ENCODE measurements around the gene DYNLT5.
A peak's percentile ranks its signal among the peaks of the same experiment; 100 is the strongest.

DYNLT5 gene

DNA sequence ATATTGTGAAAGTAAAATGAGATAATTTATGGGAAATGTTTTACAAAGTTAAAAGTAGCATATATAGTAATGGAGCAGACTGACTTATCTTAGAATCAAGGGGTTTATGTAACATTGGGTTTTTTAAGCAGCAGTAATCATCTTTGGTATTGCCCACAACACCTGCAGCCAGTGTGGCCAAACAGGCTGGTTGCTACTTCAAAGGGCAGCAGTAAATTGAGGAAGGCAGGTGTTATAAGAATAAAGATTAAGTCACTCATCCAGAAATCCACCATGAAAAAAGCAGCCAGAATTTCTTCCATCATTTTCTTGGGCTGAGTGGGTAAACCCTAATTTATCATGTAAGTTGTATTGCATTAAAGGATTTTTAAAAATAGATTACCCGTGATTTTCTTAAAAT is 16.7 kb downstream of the DYNLT5 start:
- H3K36me3 ChIP-seq (ENCODE audit: control insufficient read depth in 5 of 5, insufficient read depth in 5 of 5, low read length in 5 of 5), result no peaks in the 10 kb centered on the region
- no peak overlapping the region for H3K27ac ChIP-seq (ENCODE audit: low read depth, low read length)
- H3K27me3 ChIP-seq (ENCODE audit: control insufficient read depth in 5 of 5, insufficient read depth in 4 of 5, low read length in 5 of 5), result no peaks in the 10 kb centered on the region
- no peak overlapping the region for H3K9ac ChIP-seq (ENCODE audit: low read length in 5 of 5)
- H3K4me1 ChIP-seq (ENCODE audit: control insufficient read depth in 5 of 5, insufficient read depth in 5 of 5, low read length in 5 of 5), result no peaks in the 10 kb centered on the region
- H3K9me3 ChIP-seq (ENCODE audit: control insufficient read depth in 5 of 5, low read length in 5 of 5), result no peaks in the 10 kb centered on the region
- H3K4me3 ChIP-seq (ENCODE audit: low read depth in 1 of 5, low read length in 5 of 5), result no peak overlapping the region

DNA sequence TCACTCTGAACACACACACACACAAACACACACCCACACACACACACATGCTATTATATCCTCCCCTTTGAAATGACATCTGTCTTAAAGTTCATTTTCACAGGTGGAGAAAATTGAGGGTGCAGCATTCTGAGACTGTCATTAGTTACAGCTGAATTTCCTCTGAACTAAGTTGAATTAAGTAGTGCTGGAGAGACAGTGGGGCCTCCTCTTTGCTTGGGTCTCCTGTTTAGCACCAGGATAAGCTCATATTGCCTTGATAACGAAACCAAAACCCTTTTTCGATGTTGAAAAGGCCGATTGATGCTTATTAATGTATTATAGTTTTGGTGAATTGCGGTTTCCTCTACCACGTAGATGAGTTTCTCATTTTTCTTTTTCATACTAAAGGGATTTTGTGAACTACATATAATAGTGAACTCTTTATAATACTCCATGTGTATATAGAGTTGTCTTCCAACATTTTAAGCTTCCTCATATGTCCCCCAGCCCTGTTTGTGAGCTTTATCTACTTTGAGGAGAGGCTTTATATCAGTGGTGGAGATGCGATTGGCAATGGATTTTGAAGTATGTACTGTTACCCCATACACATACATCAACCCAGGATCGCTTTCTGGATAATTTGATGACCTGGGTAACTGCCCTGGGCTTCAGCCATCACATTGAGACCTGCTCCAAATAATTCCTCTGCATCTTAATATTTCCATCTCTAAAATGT is 17.4 kb downstream of the DYNLT5 start:
- Histone ChIP-seq H3K9ac (ENCODE audit: low read length in 5 of 5) (no peak overlapping the region), H3K4me3 (ENCODE audit: low read depth in 1 of 5, low read length in 5 of 5) (no peak overlapping the region), H3K27me3 (ENCODE audit: control insufficient read depth in 5 of 5, insufficient read depth in 4 of 5, low read length in 5 of 5) (no peaks in the 10 kb centered on the region), H3K27ac (ENCODE audit: low read depth, low read length) (no peak overlapping the region), H3K4me1 (ENCODE audit: control insufficient read depth in 5 of 5, insufficient read depth in 5 of 5, low read length in 5 of 5) (no peaks in the 10 kb centered on the region), H3K36me3 (ENCODE audit: control insufficient read depth in 5 of 5, insufficient read depth in 5 of 5, low read length in 5 of 5) (no peaks in the 10 kb centered on the region), H3K9me3 (ENCODE audit: control insufficient read depth in 5 of 5, low read length in 5 of 5) (no peaks in the 10 kb centered on the region)

DNA sequence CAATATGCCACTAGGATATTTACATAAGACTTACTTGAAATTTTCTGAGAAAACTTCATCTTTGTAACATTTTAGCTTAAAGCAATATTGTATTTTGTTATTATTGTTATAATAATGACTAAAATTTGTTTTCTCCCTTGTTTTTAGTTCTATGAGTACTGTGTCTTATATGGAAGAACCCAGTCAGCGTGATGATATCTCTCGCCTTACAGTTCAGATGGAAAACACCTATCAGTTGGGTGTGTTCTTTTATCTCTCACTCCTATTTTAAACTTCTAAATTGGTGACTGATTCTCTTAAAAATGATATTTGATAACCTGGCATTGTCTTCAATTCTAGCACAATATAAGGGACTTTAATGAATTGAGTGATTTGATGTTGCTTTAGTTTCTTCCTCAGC is 18.0 kb downstream of the DYNLT5 start:
- Histone ChIP-seq H3K9me3 (ENCODE audit: control insufficient read depth in 5 of 5, low read length in 5 of 5) (no peaks in the 10 kb centered on the region), H3K27me3 (ENCODE audit: control insufficient read depth in 5 of 5, insufficient read depth in 4 of 5, low read length in 5 of 5) (no peaks in the 10 kb centered on the region), H3K4me1 (ENCODE audit: control insufficient read depth in 5 of 5, insufficient read depth in 5 of 5, low read length in 5 of 5) (no peaks in the 10 kb centered on the region), H3K9ac (ENCODE audit: low read length in 5 of 5) (no peak overlapping the region), H3K36me3 (ENCODE audit: control insufficient read depth in 5 of 5, insufficient read depth in 5 of 5, low read length in 5 of 5) (no peaks in the 10 kb centered on the region), H3K4me3 (ENCODE audit: low read depth in 1 of 5, low read length in 5 of 5) (no peak overlapping the region), H3K27ac (ENCODE audit: low read depth, low read length) (no peak overlapping the region)

DNA sequence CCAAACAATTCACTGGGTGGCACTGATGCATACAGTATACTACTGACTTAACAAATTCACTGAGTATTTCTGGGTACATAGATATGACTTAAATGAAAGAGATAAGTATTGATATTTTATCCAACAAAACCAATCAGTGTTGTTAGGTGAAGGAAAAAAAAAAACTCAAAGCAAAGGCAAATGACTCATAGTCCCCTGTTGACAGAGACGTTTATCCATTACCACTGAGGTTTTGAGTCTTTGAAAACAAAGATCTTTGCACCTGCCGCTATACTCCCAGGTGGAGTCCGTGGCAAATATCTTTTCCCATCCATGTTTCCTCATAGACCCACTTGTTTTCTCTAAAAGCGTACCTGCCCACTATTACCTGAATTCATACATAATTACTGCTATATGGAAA is 18.4 kb downstream of the DYNLT5 start:
- no peak overlapping the region for H3K4me3 ChIP-seq (ENCODE audit: low read depth in 1 of 5, low read length in 5 of 5)
- H3K4me1 ChIP-seq (ENCODE audit: control insufficient read depth in 5 of 5, insufficient read depth in 5 of 5, low read length in 5 of 5), result no peaks in the 10 kb centered on the region
- no peaks in the 10 kb centered on the region for H3K27me3 ChIP-seq (ENCODE audit: control insufficient read depth in 5 of 5, insufficient read depth in 4 of 5, low read length in 5 of 5)
- no peak overlapping the region for H3K9ac ChIP-seq (ENCODE audit: low read length in 5 of 5)
- H3K9me3 ChIP-seq (ENCODE audit: control insufficient read depth in 5 of 5, low read length in 5 of 5), result no peaks in the 10 kb centered on the region
- H3K36me3 ChIP-seq (ENCODE audit: control insufficient read depth in 5 of 5, insufficient read depth in 5 of 5, low read length in 5 of 5), result no peaks in the 10 kb centered on the region
- H3K27ac ChIP-seq (ENCODE audit: low read depth, low read length), result no peak overlapping the region

DNA sequence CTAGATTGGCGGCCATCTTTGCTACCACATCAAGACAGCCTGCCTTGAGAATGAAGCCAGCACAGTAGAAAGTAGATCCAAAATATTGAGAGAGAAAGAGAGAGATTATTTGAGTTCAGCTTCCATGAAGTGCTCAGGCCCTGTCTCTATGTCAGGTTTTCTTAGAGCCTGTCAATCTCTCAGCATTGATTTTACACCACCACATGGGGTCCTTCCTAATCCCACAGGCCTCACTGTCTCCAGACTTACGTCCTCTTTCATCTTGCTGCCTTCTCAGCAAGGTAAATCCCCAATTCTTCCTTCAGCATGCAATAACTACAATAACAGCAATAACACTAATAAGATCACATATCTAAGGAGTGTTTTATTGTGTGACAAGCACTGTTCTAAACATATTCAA is 21.0 kb downstream of the DYNLT5 start:
- Histone ChIP-seq H3K36me3 (ENCODE audit: control insufficient read depth in 5 of 5, insufficient read depth in 5 of 5, low read length in 5 of 5) (no peaks in the 10 kb centered on the region), H3K9ac (ENCODE audit: low read length in 5 of 5) (no peak overlapping the region), H3K9me3 (ENCODE audit: control insufficient read depth in 5 of 5, low read length in 5 of 5) (no peaks in the 10 kb centered on the region), H3K27me3 (ENCODE audit: control insufficient read depth in 5 of 5, insufficient read depth in 4 of 5, low read length in 5 of 5) (no peaks in the 10 kb centered on the region), H3K4me1 (ENCODE audit: control insufficient read depth in 5 of 5, insufficient read depth in 5 of 5, low read length in 5 of 5) (no peaks in the 10 kb centered on the region), H3K27ac (ENCODE audit: low read depth, low read length) (no peak overlapping the region), H3K4me3 (ENCODE audit: low read depth in 1 of 5, low read length in 5 of 5) (no peak overlapping the region)

DNA sequence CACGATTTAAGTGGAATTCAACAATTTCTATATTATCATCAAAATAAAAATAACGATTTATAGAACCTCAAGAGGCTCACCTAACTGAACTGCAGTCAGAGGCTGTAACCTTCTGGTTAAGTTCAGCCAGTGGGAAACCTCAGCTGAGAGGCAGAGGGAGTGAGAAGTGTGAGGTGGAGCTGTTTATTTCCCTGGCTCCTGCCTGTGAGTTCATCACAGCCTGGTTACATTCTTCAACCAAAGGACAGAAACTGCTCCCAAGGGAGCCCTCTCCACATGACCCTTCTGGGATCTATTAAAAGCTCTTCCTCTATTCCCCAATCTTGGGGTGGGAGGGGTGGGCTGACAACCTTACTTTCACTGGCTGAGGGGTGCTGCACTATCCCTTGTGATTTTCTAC is 22.2 kb downstream of the DYNLT5 start:
- H3K4me3 ChIP-seq (ENCODE audit: low read depth in 1 of 5, low read length in 5 of 5), result no peak overlapping the region
- no peaks in the 10 kb centered on the region for H3K9me3 ChIP-seq (ENCODE audit: control insufficient read depth in 5 of 5, low read length in 5 of 5)
- no peaks in the 10 kb centered on the region for H3K27me3 ChIP-seq (ENCODE audit: control insufficient read depth in 5 of 5, insufficient read depth in 4 of 5, low read length in 5 of 5)
- no peak overlapping the region for H3K27ac ChIP-seq (ENCODE audit: low read depth, low read length)
- H3K36me3 ChIP-seq (ENCODE audit: control insufficient read depth in 5 of 5, insufficient read depth in 5 of 5, low read length in 5 of 5), result no peaks in the 10 kb centered on the region
- H3K9ac ChIP-seq (ENCODE audit: low read length in 5 of 5), result no peak overlapping the region
- no peaks in the 10 kb centered on the region for H3K4me1 ChIP-seq (ENCODE audit: control insufficient read depth in 5 of 5, insufficient read depth in 5 of 5, low read length in 5 of 5)

DNA sequence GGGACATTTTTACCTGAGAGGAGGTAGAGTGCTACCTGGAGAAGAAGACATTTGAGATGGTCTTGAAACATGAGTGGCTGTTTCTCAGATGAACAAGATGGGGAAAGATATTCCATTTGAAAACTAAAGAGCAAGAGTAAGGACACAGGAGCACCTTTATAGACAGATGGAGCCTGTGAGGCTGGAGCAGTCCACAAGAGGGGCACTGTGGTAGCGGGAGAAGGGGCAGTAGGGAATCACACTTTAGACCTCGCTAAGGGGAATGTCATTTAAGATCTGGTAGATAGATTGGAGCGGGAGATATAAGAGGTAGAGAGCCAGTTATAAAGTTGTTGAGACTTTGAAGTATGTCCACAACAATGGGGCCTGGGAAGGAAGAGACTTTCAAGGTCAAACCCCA is 23.4 kb downstream of the DYNLT5 start:
- Histone ChIP-seq H3K4me1 (ENCODE audit: control insufficient read depth in 5 of 5, insufficient read depth in 5 of 5, low read length in 5 of 5) (no peaks in the 10 kb centered on the region), H3K9ac (ENCODE audit: low read length in 5 of 5) (no peak overlapping the region), H3K27ac (ENCODE audit: low read depth, low read length) (no peak overlapping the region), H3K27me3 (ENCODE audit: control insufficient read depth in 5 of 5, insufficient read depth in 4 of 5, low read length in 5 of 5) (no peaks in the 10 kb centered on the region), H3K9me3 (ENCODE audit: control insufficient read depth in 5 of 5, low read length in 5 of 5) (no peaks in the 10 kb centered on the region), H3K4me3 (ENCODE audit: low read depth in 1 of 5, low read length in 5 of 5) (no peak overlapping the region), H3K36me3 (ENCODE audit: control insufficient read depth in 5 of 5, insufficient read depth in 5 of 5, low read length in 5 of 5) (no peaks in the 10 kb centered on the region)

DNA sequence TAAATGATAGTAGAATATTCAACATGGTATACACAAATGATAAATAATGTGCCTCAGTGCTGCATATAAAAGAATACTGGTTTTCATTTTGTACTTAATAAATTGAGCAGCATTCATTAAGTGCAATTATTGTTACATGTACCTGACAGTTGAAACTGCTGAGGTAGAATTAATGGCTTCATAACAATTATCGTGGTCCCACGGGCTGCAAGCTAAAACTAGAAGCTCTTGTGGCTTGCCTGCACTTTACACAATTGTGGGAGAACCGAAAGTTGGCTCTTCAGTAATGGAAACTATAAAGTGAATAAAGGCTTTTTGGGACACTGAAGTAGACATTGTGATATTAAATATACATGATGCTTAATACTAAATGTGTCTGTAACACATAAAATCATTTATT is 25.6 kb downstream of the DYNLT5 start:
- H3K9ac ChIP-seq (ENCODE audit: low read length in 5 of 5), result no peak overlapping the region
- no peaks in the 10 kb centered on the region for H3K36me3 ChIP-seq (ENCODE audit: control insufficient read depth in 5 of 5, insufficient read depth in 5 of 5, low read length in 5 of 5)
- H3K9me3 ChIP-seq (ENCODE audit: control insufficient read depth in 5 of 5, low read length in 5 of 5), result no peaks in the 10 kb centered on the region
- no peak overlapping the region for H3K27ac ChIP-seq (ENCODE audit: low read depth, low read length)
- H3K27me3 ChIP-seq (ENCODE audit: control insufficient read depth in 5 of 5, insufficient read depth in 4 of 5, low read length in 5 of 5), result no peaks in the 10 kb centered on the region
- H3K4me1 ChIP-seq (ENCODE audit: control insufficient read depth in 5 of 5, insufficient read depth in 5 of 5, low read length in 5 of 5), result no peaks in the 10 kb centered on the region
- H3K4me3 ChIP-seq (ENCODE audit: low read depth in 1 of 5, low read length in 5 of 5), result no peak overlapping the region

DNA sequence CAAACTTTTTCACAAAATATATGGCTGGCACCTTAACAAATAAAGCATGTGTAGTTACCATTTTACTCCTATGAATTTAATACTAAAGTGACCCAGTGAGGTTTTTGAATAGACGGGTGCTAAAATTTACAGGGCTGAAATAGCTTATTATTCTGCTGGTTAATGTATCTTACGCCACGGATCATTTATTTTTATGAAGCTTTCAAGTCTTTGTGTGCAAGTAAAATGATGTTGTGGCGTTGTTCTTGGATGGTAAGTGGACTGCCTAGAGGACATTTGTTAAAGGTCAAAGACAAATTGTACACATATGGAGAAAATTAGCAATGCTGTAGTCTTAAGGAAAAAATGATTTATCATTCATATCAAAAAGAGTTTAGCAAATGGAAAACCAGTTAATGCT is 26.0 kb downstream of the DYNLT5 start:
- H3K36me3 ChIP-seq (ENCODE audit: control insufficient read depth in 5 of 5, insufficient read depth in 5 of 5, low read length in 5 of 5), result no peaks in the 10 kb centered on the region
- H3K4me1 ChIP-seq (ENCODE audit: control insufficient read depth in 5 of 5, insufficient read depth in 5 of 5, low read length in 5 of 5), result no peaks in the 10 kb centered on the region
- H3K4me3 ChIP-seq (ENCODE audit: low read depth in 1 of 5, low read length in 5 of 5), result no peak overlapping the region
- no peaks in the 10 kb centered on the region for H3K9me3 ChIP-seq (ENCODE audit: control insufficient read depth in 5 of 5, low read length in 5 of 5)
- no peak overlapping the region for H3K27ac ChIP-seq (ENCODE audit: low read depth, low read length)
- H3K9ac ChIP-seq (ENCODE audit: low read length in 5 of 5), result no peak overlapping the region
- no peaks in the 10 kb centered on the region for H3K27me3 ChIP-seq (ENCODE audit: control insufficient read depth in 5 of 5, insufficient read depth in 4 of 5, low read length in 5 of 5)

DNA sequence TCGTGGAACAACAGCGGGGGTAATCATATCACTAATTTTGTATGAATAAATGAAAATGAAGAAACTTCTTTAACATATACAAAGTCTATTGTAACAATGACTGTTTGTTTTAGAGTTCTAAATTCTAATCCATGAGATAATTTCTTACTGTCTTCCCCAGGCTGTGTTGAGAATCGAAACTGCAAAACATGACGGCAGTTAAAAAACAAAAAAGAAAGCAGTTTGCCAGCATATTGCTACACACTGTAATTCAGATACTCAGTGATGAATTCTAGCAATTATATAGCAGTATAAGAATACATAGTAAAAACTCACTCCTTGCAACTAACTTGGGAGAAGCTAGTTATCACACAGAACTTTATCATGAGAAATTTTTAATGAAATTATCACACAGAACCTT is 26.7 kb downstream of the DYNLT5 start:
- H3K27me3 ChIP-seq (ENCODE audit: control insufficient read depth in 5 of 5, insufficient read depth in 4 of 5, low read length in 5 of 5), result no peaks in the 10 kb centered on the region
- no peak overlapping the region for H3K27ac ChIP-seq (ENCODE audit: low read depth, low read length)
- no peaks in the 10 kb centered on the region for H3K9me3 ChIP-seq (ENCODE audit: control insufficient read depth in 5 of 5, low read length in 5 of 5)
- peak overlapping the region in 2 of 5 donors; percentile 18 to 23 for H3K4me3 ChIP-seq (ENCODE audit: low read depth in 1 of 5, low read length in 5 of 5)
- H3K36me3 ChIP-seq (ENCODE audit: control insufficient read depth in 5 of 5, insufficient read depth in 5 of 5, low read length in 5 of 5), result no peaks in the 10 kb centered on the region
- H3K4me1 ChIP-seq (ENCODE audit: control insufficient read depth in 5 of 5, insufficient read depth in 5 of 5, low read length in 5 of 5), result no peaks in the 10 kb centered on the region
- no peak overlapping the region for H3K9ac ChIP-seq (ENCODE audit: low read length in 5 of 5)

Measured in subcutaneous abdominal adipose tissue (tissue), 5 donors.